HepG2 (cell line): ENCODE results near the gene SRD5A2. TPM values are rescaled to one million over a fixed set of nuclear protein-coding genes. Genes with fewer than 3 reads are reported as not detected.

Experiments
- ATAC-seq: fragments of 200-7000 bp; cut with Tn5 transposase; 3 replicates; pipeline ENCODE4 v1.9.1; 2020; ENCODE audit warnings: mild to moderate bottlenecking, moderate library complexity
- BruUV-seq: library from RNA; stranded (reverse); fragments of 400-500 nt; replicated peaks from 2 replicates; lab custom pipeline; 2021; lab: Mats Ljungman, UMichigan
- CTCF ChIA-PET: fragments of 300-600 bp; formaldehyde crosslinking; extraction: SDS; loops from one replicate; lab custom pipeline; 2021; ENCODE audit warnings: low total read pairs, inconsistent platforms, low intra/inter-chr PET ratio; lab: Yijun Ruan, JAX
- POLR2A ChIA-PET: fragments of 350-600 bp; sonication (Branson Sonifier 250); formaldehyde crosslinking; loops from one replicate; lab custom pipeline; 2020; ENCODE audit warnings: antibody characterized with exemption, inconsistent platforms; lab: Yijun Ruan, JAX
- DNase-seq: peaks from one replicate; pipeline ENCODE4 v3.0.0-alpha.2; 2015; ENCODE audit warnings: low spot score
- FAIRE-seq: peaks from 3 replicates; lab custom pipeline; 2011; peaks lifted over from hg19 to GRCh38; lab: Jason Lieb, UNC
- H2AFZ ChIP-seq: one replicate; pipeline ENCODE4 v1.6.1; 2011; ENCODE audit warnings: low read length, inconsistent platforms
- H3K27ac ChIP-seq: fragments of 300-600 bp; 3 replicates; pipeline ENCODE4 v1.8.0; 2011; ENCODE audit warnings: mixed run types, mild to moderate bottlenecking, mixed read lengths, low read length, inconsistent platforms; ENCODE audit not compliant: insufficient read depth; ENCODE audit errors: extremely low read length
- H3K27me3 ChIP-seq, 2 experiments: fragments of 200-600 bp in 1 of 2; 2 replicates in 1 of 2; 3 replicates in 1 of 2; pipeline versions ENCODE4 v1.6.0 to v1.8.0; 2011; ENCODE audit warnings: low read length in 2 of 2, mild to moderate bottlenecking in 2 of 2, moderate library complexity in 2 of 2, inconsistent platforms in 1 of 2; ENCODE audit not compliant: insufficient read depth in 2 of 2, control insufficient read depth in 1 of 2
- H3K36me3 ChIP-seq, 2 experiments: fragments of 200-600 bp in 1 of 2; replicated peaks in 1 of 2; 2 replicates in 1 of 2; 3 replicates in 1 of 2; pipeline versions ENCODE4 v1.5.1 to v1.8.0; 2011; ENCODE audit warnings: low read length in 2 of 2, inconsistent platforms in 1 of 2; ENCODE audit not compliant: insufficient read depth in 2 of 2, control insufficient read depth in 1 of 2
- H3K4me1 ChIP-seq: 2 replicates; pipeline ENCODE4 v1.5.1; 2012; ENCODE audit warnings: low read length, inconsistent platforms; ENCODE audit not compliant: insufficient read depth
- H3K4me2 ChIP-seq: 2 replicates; pipeline ENCODE4 v1.6.0; 2011; ENCODE audit warnings: low read depth, low read length, inconsistent platforms
- H3K4me3 ChIP-seq, 3 experiments: fragments of 200-600 bp in 1 of 3; sonication (generic), shearing (Covaris generic) in 1 of 3; replicated peaks in 1 of 3; 2 replicates each; pipeline ENCODE4 v1.5.1; 2011 to 2016; ENCODE audit warnings: low read length in 3 of 3, inconsistent platforms in 2 of 3, low read depth in 2 of 3, mild to moderate bottlenecking in 2 of 3, control low read depth in 1 of 3, mixed read lengths in 1 of 3; ENCODE audit not compliant: insufficient read depth in 1 of 3
- H3K79me2 ChIP-seq: one replicate; pipeline ENCODE4 v1.6.1; 2011; ENCODE audit warnings: low read length, inconsistent platforms; ENCODE audit not compliant: insufficient read depth
- H3K9ac ChIP-seq: 2 replicates; pipeline ENCODE4 v1.6.0; 2011; ENCODE audit warnings: mild to moderate bottlenecking, low read depth, low read length, inconsistent platforms; ENCODE audit not compliant: insufficient read depth
- H3K9me3 ChIP-seq: 2 replicates; pipeline ENCODE4 v1.5.1; 2012; ENCODE audit warnings: mild to moderate bottlenecking, low read length
- H4K20me1 ChIP-seq: 2 replicates; pipeline ENCODE4 v1.6.0; 2011; ENCODE audit warnings: inconsistent platforms, mild to moderate bottlenecking, low read length, moderate library complexity; ENCODE audit not compliant: insufficient read depth
- ARID2 ChIP-seq: sonication (generic); formaldehyde crosslinking; IDR thresholded peaks from 2 replicates; pipeline ENCODE4 v1.8.1; 2022; ENCODE audit warnings: mild to moderate bottlenecking, missing genetic modification reagents, borderline replicate concordance
- CSRNP1 ChIP-seq: sonication (generic); formaldehyde crosslinking; IDR thresholded peaks from 2 replicates; pipeline ENCODE4 v1.8.1; 2023; ENCODE audit warnings: mild to moderate bottlenecking, missing genetic modification reagents
- ELF1 ChIP-seq: sonication (generic); formaldehyde crosslinking; IDR thresholded peaks from 2 replicates; pipeline ENCODE4 v1.4.0; 2020; ENCODE audit warnings: missing genetic modification reagents
- MAFF ChIP-seq: IDR thresholded peaks from 2 replicates; pipeline ENCODE4 v1.6.1; 2011; ENCODE audit warnings: low read depth, low read length, improper control_type of control experiment
- MXD4 ChIP-seq: IDR thresholded peaks from 2 replicates; pipeline ENCODE4 v1.6.1; 2016; ENCODE audit warnings: mild to moderate bottlenecking, missing biosample characterization, missing genetic modification reagents
- NCOA1 ChIP-seq: sonication (generic); formaldehyde crosslinking; IDR thresholded peaks from 2 replicates; pipeline ENCODE4 v1.9.0; 2021; ENCODE audit warnings: missing genetic modification reagents
- NCOA2 ChIP-seq: sonication (generic); formaldehyde crosslinking; IDR thresholded peaks from 2 replicates; pipeline ENCODE4 v1.8.0; 2022; ENCODE audit warnings: inconsistent platforms
- PITX1 ChIP-seq: sonication (generic); formaldehyde crosslinking; IDR thresholded peaks from 2 replicates; pipeline ENCODE4 v1.5.1; 2020; ENCODE audit warnings: mild to moderate bottlenecking, missing genetic modification reagents
- SIN3A ChIP-seq: IDR thresholded peaks from 2 replicates; pipeline ENCODE4 v1.6.1; 2011; ENCODE audit warnings: low read depth, mild to moderate bottlenecking, control low read depth, low read length, borderline replicate concordance
- SMAD9 ChIP-seq: sonication (generic); formaldehyde crosslinking; IDR thresholded peaks from 2 replicates; pipeline ENCODE4 v1.5.1; 2020; ENCODE audit warnings: mild to moderate bottlenecking, missing genetic modification reagents
- SMARCC2 ChIP-seq: fragments of 450-650 bp; IDR thresholded peaks from 2 replicates; pipeline ENCODE4 v1.6.1; 2017; ENCODE audit warnings: antibody characterized with exemption, mild to moderate bottlenecking
- SOX6 ChIP-seq, 2 experiments: fragments of 450-650 bp in 1 of 2; sonication (generic) in 1 of 2; formaldehyde crosslinking in 1 of 2; IDR thresholded peaks; 2 replicates each; pipeline versions ENCODE4 v1.4.0 to v1.6.1; 2017 to 2020; ENCODE audit warnings: antibody characterized with exemption in 1 of 2, mild to moderate bottlenecking in 1 of 2, missing genetic modification reagents in 1 of 2
- SRY ChIP-seq: sonication (generic); formaldehyde crosslinking; IDR thresholded peaks from 2 replicates; pipeline ENCODE4 v1.8.0; 2022; ENCODE audit warnings: mild to moderate bottlenecking, missing genetic modification reagents
- TCF7 ChIP-seq: sonication (generic); IDR thresholded peaks from 2 replicates; pipeline ENCODE4 v1.6.1; 2016; ENCODE audit warnings: antibody characterized with exemption, low read depth
- U2AF2 ChIP-seq: fragments of 200-400 bp; formaldehyde crosslinking; IDR thresholded peaks from 2 replicates; pipeline ENCODE4 v1.6.1; 2017; ENCODE audit warnings: low read depth, mild to moderate bottlenecking, low read length
- ZKSCAN8 ChIP-seq: IDR thresholded peaks from 2 replicates; pipeline ENCODE4 v1.6.1; 2016; ENCODE audit warnings: borderline replicate concordance, missing genetic modification reagents, missing compliant biosample characterization
- ZNF660 ChIP-seq: sonication (generic); formaldehyde crosslinking; IDR thresholded peaks from 2 replicates; pipeline ENCODE4 v1.5.1; 2020; ENCODE audit warnings: mild to moderate bottlenecking, low read depth, missing genetic modification reagents, borderline replicate concordance
- ZNF691 ChIP-seq: sonication (generic); formaldehyde crosslinking; IDR thresholded peaks from 2 replicates; pipeline ENCODE4 v1.4.0; 2020; ENCODE audit warnings: missing genetic modification reagents, low read depth, mild to moderate bottlenecking, borderline replicate concordance
- ZNF841 ChIP-seq: sonication (generic); formaldehyde crosslinking; IDR thresholded peaks from 2 replicates; pipeline ENCODE4 v1.8.1; 2023; ENCODE audit warnings: missing genetic modification reagents, borderline replicate concordance
- in situ Hi-C: cut with HindIII; loops from 2 replicates; pipeline ENCODE4 v1.10.0; 2017; ENCODE audit warnings: low pct_unique_long_range_greater_than_20kb; ENCODE audit not compliant: extremely low pct_ligation_motif_present
- intact Hi-C: fragments of 100-400 bp; cut with micrococcal nuclease; formaldehyde crosslinking; loops from one replicate; pipeline ENCODE4 v1.10.0; 2022; ENCODE audit not compliant: unreplicated experiment
- polyA plus RNA-seq, 8 experiments: library from polyadenylated mRNA; depleted of rRNA in 3 of 8; stranded (reverse) in 7 of 8; unstranded in 1 of 8; fragments of >200 nt; fragmentation: Illumina TruSeq in 4 of 8; extraction: Trizol in 4 of 8; gene quantifications; 2 replicates each; pipeline versions ENCODE4 v1.2.1 to v1.2.3, GENCODE V29; 2011 to 2016; ENCODE audit warnings: low read depth in 4 of 8, missing spikeins in 1 of 8, mixed read lengths in 1 of 8; ENCODE audit not compliant: insufficient read depth in 1 of 8
- total RNA-seq, 5 experiments: library from RNA; depleted of rRNA; stranded (reverse); fragments of >200 nt; fragmentation: Illumina TruSeq; extraction: Trizol; gene quantifications; 2 replicates each; pipeline ENCODE4 v1.2.3, GENCODE V29; 2016; ENCODE audit warnings: low read depth in 1 of 5

The SRD5A2 gene
- total and polyA plus RNA-seq, 2 of the 13 experiments (the other 11 are each of a cell fraction or from before 2014, with no cell fraction given): 0.01 TPM; not detected in 1

DNA sequence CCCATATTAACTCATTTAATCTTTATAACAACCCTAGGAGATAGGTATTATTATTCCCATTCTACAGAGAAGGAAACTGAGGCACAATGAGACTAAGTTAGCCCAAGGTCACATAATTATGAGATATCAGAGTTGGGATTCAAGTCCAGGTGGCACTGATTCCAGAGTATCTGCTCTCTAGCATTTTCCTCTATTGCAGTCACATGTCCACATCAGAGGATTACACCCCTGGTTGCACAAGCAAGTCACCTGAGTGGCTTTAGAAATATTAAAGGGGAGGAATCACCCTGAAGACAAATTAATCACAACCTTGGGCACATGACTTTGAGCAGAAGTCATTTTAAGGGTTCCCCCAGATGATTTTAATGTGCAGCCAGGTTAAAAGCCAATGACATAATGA is 23.8 kb downstream of the SRD5A2 start:
- no peaks in the 10 kb centered on the region for H3K36me3 ChIP-seq
- no peaks in the 10 kb centered on the region for H4K20me1 ChIP-seq
- no peaks in the 10 kb centered on the region for H3K9me3 ChIP-seq
- no peak overlapping the region for H3K4me3 ChIP-seq
- ChIA-PET POLR2A (no interaction called here), CTCF (no interaction called here)
- no peak for ATAC-seq
- in situ Hi-C loops (no loop called here), intact Hi-C loops (no loop called here)
- peaks cover 0 to 8% of the 10 kb centered on the region in 2 experiments; a peak in 1 of 5 replicates for H3K27me3 ChIP-seq
- H3K4me1 ChIP-seq: peaks cover 14% of the 10 kb centered on the region
- TF ChIP-seq SMARCC2 (no peak), ELF1 (no peak), SMAD9 (CRISPR knock-in tag) (no peak), U2AF2 (no peak), ZKSCAN8 (CRISPR knock-in tag) (no peak), TCF7 (no peak), ARID2 (CRISPR knock-in tag) (no peak), SIN3A (no peak), ZNF691 (CRISPR knock-in tag) (no peak), MAFF (no peak), SOX6 (IDR thresholded peaks at IDR 0.05) (no peak), SOX6 (CRISPR knock-in tag; IDR thresholded peaks at IDR 0.05) (no peak), ZNF660 (CRISPR knock-in tag) (no peak), ZNF841 (CRISPR knock-in tag) (no peak), MXD4 (CRISPR knock-in tag) (no peak), PITX1 (CRISPR knock-in tag) (no peak), NCOA2 (CRISPR knock-in tag) (no peak), NCOA1 (CRISPR knock-in tag) (no peak), CSRNP1 (CRISPR knock-in tag) (no peak), SRY (CRISPR knock-in tag) (no peak)
- no peaks in the 10 kb centered on the region for H3K79me2 ChIP-seq
- H3K9ac ChIP-seq: no peak overlapping the region
- no peak overlapping the region for H3K4me2 ChIP-seq
- no peak for DNase-seq
- no peak overlapping the region for H3K27ac ChIP-seq
- no peak overlapping the region for H2AFZ ChIP-seq
- FAIRE-seq: no peak
- BruUV-seq: no TSS peak
